OCI-M2 (cell line): ENCODE measurements around the gene ADAM19.

ENCODE experiments used
- DNase-seq: peaks from one replicate; lab custom pipeline; 2025; ENCODE audit not compliant: unreplicated experiment; lab: John Stamatoyannopoulos, UW

Gene ADAM19

DNA sequence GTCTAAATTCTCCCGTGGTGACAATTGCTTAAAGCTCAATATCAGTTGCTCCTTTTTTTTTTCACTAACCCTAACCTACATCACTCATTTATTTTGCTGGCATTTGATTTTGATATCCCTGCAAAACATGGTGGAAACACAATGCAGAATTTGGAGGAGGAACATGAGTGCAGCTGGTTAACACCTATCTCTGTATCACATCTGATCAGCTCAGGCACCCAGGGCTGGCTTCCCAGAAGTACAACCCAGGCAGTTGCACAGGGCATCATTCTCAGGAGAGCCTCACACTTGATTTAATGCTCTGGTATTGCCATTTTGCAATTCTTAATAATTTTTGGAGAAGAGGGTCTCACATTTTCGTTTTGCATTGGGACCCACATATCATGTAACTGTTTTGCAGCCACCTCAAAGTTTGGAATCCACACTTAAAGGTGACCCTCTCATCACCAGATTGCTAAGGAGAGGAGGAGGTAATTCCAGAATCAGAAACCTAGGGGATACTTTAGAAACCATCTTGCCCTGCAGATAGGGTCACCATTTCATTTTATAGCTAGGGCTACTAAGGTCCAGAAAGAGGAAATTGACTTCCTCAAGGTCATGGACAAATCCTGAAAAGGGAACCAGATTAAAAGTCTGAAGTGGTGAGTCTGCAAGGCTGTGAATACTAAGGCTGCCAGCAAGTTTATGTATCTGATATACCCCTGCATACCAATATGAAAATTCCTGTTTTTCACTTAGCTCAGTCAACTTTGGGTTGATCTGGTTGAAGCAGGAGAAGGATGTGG, 19.3 kb upstream of the ADAM19 start:
- no peak for DNase-seq

DNA sequence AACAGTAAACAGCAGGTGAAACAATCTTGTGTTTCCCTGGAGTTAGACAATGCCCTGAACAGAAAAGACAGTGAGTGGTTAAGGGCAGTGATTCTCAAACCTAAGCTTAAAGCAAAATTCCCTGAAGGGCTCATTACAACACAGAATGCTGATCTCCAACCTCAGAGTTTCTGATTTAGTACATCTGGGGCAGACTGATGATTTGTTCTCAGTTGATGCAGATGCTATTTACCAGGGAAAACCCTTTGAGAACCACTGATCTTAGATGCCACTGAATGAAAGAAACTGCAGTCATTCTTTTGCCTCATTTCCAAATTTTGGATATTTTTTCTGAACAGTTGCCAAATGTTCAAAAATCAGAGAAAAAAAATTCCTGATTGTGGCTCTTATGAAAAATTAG, 18.7 kb upstream of the ADAM19 start:
- no peak for DNase-seq

DNA sequence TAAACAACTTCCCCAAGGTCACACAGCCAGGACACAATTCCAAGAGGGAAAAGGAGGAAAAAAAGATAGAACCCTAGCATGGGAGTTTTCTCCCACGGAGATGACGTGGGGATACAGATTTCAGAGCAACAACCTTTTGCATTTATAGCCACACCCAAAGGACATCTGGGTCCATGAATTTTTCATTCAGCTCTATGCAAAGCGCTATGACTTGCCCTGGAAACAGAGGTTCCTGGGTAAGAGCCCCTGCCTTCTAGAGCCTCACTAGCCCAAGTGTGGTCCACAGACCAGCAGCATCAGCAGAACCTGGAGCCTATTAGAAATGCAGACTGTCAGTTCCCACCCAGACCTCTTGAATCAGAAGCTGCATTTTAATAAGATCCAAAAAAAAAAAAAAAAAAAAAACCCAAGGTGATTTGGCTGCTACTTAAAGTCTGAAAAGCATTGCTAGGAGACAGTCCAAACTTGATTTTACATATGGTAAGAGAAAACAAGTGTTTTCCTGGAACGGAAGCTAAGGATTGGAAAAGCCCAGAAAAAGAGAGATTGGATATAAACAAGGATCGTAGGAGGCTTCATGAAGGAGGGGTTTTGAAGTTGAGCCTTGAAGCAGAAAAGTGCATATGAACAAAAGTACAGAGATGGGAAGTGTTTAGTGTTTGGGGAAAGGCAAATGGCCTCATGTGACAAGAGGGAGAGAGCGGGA, 17.6 kb upstream of the ADAM19 start:
- no peak for DNase-seq

DNA sequence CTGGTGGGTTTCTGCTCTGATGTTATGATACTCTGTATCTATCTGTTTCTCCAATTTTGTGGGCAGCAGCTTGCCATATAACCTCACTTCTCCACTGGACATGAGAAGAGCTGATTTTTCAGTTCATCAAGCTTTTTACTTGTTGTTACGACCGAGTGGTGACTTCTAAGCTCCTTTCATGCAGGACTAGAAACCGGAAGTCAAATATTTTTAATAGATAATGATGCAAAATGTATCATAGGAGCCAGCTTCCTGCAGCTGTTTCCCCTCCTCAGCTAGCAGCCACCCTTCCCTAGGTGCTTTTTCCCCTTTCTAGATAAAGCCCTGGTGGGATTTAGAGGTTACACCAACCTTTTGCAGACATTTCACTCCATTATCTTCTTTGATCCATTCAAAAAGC, 17.0 kb upstream of the ADAM19 start:
- DNase-seq: no peak

DNA sequence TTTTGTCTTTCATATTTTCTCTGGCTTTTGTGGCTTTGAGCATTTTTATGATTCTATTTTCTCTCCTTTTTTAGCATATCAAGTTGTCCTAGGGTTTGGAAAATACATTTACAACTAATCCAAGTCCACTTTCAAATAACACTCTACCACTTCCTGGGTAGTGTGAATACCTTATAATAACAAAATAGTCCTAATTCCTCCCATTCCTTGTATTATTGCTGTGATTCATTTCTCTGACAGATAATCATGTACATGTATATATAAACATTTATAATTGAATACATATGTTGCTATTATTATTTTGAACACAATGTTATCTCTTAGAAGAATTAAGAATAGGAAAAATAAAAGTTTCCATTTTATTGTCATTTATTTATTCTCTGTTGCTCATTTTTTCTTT, 14.9 kb upstream of the ADAM19 start:
- DNase-seq: no peak

DNA sequence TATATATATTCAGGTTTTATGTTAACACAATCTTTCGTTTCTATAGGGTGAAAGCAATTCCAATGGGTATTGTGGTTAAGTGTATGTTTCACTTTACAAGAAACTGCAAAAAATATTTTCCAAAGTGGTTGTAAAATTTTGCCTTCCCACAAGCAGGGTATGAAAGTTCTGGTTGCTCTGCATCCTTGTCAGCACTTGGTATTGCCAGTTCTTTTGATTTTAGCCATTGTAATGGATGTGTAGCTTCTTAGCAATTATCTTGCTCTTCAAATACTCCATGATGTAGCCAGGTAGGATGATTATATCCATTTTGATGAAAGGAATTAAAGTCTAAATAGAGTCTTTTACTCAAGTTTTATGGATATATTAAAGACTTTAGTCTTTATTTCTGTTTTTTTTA, 9.1 kb upstream of the ADAM19 start:
- no peak for DNase-seq

DNA sequence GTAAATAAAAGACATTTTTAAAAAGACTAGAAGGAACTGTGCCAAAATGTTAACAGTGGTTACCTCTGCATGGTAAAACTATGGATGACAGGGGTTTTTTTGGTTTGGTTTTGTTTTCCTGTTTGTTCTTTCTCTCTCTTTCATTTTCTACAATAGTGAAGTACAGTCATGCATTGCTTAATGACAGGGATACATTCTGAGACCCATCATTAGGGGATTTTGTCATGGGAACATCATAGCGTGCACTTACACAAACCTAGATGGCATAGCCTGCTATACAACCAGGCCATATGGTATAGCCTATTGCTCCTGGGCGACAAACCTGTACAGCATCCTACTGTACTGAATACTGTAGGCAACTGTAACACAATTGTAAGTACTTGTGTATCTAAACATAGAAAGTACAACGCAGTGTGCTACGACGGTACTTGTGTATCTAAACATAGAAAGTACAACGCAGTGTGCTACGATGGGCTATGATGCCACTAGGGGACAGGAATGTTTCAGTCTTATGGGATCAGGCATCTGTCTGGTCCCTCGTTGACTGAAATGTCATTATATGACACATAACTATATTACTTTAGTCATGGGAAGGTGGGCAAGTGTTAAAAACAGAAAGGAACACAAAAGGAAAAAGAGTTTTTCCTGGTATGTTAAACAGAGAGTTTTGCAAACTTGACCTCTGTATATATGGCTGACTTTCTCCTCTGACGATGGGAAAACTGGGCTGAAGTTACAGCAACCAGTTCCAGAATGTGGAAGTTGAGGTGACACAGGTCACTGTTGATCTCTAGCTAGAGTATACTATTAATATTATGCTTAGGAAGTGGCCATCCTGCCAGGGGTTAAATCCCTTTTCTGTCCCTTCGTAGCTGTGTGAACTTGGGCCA, 7.4 kb upstream of the ADAM19 start:
- DNase-seq: no peak

DNA sequence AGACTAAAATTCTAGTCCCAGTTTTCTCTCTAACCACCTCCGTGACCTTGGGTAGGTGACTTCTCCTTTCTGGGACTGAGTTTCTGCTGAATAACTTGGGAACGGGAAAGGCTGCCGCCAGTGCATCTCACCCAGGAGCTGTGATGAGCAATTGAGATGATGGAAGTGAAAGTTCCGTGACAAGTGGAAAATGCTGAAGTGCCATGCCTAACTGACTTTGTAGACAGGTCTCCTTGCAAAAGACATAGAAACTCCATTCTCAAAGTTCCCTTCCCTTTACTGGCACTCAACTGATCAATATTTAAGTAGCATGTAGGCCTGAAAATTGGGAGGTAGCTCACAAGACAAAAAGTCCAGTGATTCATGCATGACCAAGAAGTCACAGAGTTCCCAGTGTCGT, 6.3 kb upstream of the ADAM19 start:
- DNase-seq: no peak

DNA sequence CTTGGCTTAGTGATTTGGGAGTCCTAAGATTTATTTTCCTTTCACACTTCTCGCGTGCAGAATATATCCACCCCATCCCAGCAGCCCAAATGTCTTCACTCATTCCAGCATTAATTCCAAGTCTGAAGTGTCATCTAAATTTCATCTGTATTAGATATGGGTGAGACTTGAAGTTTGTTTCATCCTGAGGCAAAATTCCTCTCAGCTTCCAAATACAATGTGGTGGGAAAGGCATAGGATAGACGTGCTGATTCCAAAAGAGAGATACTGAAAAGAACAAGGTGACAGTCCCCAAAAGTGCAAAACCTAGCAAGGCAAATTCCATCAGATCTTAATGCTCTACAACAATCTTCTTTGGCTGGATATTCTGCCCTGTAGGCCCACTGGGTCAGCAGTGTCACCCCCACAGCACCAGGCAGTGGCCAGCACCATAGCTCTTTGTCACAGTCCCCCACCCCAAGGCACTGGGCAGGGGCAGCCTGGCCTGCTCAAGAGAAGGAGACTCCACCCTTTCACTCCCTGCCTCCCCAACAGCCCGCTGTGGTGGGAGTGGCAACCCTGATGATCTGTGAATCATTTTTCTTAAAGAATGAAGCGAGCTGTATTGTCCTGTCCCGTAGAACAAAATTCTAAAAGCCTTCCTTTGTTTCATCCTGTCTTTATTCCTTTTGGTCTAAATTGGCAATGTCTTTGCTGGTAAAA, 2.7 kb upstream of the ADAM19 start:
- DNase-seq: no peak

DNA sequence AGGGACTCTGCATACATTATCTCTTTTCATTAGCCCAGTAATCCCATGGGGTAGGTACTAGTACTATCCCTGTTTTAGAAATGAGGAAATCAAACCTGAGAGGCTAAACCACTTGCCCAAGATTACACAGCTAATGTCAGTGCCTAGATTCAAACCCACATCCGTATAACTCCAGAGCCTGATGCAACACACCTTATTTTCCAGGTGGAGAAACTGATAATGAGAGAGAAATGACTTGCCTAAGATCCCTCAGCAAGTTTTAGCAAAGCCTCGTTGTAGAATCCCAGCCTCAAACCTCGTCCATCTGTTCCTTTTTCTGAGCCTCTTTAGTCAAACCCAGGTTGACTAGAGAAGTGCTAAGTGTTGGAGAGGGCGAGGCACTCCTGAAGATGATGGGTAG, 1.1 kb upstream of the ADAM19 start:
- DNase-seq: no peak

DNA sequence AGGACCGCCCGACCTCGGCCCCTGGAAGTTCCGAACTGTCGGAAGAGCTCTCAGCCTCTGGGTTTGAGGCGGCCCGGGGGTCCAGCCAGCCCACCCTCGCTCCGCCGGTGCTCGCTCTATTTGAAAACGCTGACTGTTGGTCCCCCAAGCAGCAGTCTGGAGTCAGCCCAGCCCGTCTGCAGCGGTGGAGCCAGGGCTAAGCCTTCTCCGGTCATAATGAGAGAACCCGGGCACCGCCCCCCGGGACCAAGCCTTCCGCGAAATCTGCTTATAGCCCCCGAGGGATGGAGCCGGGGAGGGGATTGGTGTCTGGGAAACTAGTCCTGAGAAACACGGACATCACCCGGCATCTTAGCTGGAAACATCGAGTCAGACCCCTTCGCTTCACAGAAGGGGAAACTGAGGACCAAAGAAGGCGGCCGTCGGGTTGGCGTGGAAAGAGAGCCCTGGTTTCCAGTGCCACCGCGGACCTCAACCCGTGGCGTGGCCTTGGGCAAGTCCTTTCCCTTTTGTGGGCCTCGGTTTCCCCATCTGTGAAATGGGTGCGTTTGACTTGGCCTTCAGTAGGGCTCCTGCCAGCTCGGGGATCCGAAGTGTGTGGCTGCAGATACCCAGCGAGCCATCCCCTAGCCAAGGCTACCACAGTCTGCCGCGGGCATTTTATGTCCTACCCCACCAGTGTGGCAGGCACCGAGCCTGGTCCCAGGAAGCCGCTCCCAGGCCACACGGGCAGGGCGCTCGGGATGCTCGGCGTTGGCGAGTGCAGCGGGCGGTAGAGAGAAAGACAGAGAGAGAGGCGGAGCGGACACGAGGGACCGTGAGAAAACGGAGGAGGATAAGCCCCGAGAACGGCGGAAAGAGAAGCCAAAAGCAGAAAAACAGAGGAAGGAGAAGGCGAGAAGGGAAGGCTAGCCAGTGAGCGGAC, 857 bp downstream of the ADAM19 start:
- DNase-seq: no peak

DNA sequence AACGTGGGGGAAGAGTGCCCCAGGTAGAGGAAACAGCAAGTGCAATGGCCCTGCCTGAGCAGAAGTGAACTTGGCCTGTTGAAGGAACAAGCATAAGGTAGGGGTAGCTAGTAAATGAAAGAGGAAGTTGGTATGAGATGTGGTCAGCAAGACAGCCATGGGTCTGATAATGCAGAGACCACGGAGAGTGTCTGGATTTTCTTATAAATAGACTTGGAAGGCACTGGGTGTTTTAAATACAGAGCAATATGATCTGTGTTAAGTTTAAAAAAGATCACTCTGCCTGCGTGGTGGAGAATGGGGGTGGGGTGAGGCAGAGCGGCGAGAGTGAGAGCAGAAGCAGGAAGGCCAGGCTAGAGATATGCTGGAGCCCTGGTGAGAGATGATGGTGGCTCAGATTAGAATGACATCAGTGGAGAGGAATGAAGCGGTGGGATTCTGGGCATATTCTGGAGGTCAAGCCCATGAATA, 4.2 kb downstream of the ADAM19 start:
- no peak for DNase-seq

DNA sequence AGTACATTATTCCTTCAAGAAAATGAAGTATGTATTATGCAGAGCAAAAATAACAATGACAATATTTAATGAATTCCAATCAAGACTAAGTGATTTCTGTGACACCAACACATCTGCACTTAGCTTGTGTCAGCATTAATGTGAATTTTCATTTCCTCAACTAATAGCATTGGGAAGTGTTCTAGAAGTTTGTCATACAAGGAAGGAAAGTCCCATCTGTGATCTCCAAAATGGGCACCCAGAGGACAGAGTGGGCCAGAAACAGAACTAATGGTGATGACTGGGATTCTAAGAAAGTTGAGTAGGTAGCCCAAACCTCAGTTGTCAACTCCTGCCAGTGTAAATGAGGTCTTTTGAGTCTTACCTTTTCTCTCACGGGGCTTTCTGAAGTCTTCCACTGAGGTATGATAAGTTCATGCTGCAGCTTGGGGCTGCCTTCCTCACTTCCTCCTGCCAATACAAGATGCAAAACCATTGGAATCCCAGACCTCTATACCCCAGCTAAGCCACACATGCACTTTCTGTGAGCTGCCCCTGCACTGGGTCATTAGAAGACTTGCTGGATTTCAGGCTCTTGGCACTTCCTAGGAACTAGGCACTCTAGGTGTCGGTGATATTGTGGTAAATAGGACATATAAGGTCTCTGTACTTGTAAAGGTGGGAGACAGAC, 4.9 kb downstream of the ADAM19 start:
- no peak for DNase-seq

DNA sequence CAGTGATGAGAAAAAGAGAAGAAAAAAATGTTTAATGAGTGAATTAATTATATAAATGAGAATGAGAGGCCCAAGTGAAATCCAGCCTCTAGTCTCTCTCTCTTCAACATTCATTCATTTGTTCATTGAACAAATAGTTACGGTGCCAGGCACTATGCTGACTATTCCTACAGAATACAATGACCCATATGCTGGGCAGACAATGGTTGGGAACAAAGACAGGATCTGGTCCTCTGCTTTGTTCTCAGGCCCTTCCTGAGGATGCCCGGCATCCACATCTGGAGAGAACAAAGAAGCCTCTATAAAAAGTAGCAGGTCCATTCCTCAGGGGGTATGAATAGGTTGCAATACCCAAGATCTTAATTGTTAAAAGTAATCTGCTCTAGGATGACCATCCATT, 6.9 kb downstream of the ADAM19 start:
- no peak for DNase-seq

DNA sequence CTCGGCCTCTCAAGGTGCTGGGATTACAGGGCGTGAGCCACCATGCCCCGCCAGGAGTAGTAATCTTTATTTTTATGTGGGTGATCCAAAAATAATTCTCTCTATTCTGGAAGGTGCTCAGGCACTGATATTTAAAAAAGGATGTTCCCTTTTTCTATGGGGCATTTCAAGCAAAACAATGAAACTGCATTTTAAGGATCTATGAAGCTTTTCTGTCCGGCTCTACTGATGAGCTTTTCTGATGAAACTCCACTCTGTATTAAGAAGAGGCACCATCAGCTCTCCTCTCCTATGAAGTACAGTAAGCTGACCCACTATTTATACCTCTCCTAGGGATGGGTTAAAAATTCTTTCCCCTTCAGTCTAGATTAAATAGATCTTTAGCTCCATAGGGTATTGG, 7.4 kb downstream of the ADAM19 start:
- no peak for DNase-seq

DNA sequence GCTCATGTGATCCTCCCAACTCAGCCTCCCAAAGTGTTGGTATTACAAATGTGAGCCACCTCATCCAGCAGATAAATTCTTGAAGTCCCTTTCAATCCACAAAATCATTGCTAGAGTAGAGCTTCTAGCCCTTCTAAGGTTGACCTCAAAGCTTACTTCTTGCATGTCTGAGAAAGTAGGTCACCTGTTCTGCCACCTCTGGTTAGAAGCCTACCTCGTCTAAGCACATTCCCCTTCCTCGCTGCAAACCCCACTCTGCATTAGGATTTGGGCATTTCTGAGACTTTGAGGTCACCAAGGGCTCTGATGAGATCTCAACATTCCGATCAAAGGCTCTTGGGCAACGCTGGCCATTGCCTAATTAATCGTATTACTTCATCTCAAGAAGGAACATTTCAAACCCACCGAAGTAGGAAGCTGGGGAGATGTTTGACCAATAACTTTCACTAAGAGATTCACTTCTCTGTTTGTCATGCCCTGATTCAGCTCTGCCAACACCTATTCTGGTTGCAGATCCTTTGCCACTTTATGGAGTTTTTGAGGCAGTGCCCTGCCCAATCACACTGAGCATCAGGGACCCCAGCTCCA, 8.6 kb downstream of the ADAM19 start:
- no peak for DNase-seq

DNA sequence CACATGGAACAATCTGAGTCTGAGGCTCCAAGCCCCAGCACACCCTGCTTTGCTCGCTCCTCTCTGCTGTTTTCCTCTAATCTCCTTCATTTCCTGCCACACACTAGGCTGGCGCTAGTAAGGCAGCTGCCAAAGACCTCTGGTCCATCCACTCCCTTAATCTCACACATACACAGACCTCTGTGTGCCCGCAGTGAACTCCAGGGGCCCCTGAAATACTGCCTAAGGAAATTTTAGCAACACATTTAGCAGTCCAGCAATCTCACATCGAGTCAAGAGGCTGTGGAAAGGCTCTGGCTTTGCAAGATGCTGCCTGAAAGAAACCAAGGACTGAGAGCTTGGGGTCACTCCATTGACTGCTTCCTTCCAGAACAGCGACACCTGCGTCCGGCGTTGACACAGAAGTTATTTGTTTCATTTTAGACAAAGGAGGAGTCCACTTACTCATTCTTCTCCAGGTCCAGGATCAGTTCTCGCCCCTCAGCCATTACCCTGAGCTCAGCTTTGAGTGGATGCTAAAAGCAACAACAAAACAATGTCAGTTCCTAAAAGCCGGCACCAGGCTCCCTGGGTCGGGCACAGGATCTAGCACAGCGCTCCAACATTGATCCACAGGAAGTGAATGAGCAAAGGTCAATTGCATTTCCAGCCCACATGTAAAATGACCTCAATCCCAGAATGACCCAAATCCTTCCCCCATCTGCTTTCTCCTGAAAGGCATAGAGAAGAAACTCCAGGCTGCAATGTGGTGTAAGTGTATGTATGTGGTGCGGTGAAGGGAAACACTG, 11.5 kb downstream of the ADAM19 start:
- DNase-seq: no peak

DNA sequence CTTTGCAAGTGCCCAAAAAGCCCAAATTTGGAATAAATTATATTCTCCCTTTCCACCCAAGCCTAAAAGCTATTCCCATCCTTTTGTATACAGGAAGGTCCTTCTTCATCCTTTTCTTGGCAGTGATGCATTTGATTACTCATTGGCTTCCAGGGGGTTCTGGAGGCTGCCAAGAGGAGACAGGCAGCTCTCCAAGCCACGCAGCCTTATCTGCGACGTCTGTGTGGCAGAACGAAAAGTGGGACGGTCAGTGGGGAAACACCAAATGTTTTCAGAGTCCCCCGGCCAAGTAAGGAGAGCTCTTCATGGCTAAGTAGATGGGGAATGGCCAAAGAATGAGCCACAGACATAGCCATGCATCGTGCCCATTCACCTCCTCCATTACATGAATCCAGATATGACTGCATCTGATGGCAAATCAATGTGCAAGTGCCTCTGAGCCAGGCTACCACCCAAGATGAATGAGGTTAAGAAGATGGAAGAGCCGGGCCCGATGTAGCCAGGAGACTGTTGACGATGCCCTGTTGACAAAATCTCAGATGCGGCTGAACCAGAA, 12.1 kb downstream of the ADAM19 start:
- no peak for DNase-seq
